ENCODE data around the gene DERL3.
A peak's percentile ranks its signal among the peaks of the same experiment; 100 is the strongest.

DERL3 gene

DNA sequence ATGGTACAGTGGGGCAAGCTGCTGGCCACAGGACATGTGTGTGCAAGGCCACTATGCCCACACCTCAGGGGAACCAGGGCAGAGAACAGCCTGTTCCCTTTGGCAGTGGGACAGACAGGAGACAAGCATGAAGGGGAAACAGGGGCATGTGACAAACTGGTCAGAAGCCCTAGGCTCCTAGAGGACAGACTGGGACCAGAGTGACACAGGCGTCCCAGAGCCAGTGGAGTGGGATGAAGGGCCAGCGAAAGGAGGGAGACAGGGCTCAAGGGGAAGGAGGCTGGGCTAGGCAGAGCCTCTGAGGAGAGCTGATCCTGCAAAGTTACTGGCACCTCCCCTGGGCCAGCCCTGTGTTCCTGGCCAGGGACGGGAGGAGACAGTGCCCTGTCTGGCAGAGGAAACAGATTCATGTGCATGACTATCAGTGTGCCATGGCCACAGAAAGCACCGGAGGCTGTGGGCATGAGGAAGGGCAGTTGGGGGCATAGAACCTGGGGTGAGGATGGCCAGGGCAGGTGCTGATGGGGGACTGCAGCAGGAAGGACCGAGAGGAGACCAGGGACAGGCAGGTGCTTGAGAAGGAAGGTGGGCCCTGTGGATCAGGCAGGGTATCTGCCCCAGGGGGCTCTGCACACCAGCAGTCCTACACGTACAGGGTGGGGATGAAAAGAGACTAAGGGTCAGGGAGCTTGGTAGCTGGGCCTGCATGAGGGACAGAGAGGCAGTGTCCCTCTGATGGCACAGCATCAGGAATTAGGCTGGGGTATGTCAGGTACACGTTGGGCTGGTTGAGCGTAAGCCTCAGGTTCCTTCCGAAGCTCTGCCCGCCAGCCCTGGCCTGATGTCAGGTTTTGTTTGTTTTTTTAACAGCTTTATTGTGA lies 9.8 kb downstream of the DERL3 start:
- no peak for TF ChIP-seq GATA3 (IDR thresholded peaks at IDR 0.05; ENCODE audit: low read depth, low read length)
- TF ChIP-seq GATA2 (IDR thresholded peaks at IDR 0.05; ENCODE audit: low read depth, low read length) = no peak

DNA sequence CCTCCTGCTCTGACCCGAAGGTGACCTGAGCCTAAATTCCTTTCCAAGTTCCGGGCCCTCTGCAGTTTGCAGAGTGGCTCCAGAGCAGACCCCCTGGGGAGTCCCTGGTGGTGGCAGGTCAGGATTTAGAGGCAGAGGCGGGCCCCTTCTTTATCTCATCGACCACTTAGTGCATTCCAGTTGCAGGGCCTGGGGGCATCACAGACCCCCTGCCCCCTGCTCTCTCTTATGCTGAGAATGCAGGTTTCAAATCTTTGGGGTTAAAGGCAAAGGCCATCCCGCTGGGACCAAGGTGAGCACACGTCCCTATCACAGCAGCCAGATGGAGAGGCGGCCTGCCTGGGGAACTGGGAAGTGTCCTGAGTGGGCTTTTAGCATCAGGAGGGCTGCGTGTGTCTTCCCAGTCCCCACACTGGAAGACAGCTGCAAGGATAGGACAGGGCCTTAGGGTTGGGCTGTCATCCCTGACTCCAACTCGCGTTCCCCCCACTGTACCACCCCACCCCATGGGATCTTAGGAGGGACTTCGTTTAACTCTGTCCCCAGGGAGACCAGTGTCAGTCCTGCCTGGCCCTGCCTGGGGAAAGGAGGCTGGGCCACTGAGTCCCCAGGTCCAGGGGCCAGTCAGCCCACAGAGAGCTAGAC lies 11.3 kb downstream of the DERL3 start:
- TF ChIP-seq GATA3 (IDR thresholded peaks at IDR 0.05; ENCODE audit: low read depth, low read length) (no peak), GATA2 (IDR thresholded peaks at IDR 0.05; ENCODE audit: low read depth, low read length) (no peak)

DNA sequence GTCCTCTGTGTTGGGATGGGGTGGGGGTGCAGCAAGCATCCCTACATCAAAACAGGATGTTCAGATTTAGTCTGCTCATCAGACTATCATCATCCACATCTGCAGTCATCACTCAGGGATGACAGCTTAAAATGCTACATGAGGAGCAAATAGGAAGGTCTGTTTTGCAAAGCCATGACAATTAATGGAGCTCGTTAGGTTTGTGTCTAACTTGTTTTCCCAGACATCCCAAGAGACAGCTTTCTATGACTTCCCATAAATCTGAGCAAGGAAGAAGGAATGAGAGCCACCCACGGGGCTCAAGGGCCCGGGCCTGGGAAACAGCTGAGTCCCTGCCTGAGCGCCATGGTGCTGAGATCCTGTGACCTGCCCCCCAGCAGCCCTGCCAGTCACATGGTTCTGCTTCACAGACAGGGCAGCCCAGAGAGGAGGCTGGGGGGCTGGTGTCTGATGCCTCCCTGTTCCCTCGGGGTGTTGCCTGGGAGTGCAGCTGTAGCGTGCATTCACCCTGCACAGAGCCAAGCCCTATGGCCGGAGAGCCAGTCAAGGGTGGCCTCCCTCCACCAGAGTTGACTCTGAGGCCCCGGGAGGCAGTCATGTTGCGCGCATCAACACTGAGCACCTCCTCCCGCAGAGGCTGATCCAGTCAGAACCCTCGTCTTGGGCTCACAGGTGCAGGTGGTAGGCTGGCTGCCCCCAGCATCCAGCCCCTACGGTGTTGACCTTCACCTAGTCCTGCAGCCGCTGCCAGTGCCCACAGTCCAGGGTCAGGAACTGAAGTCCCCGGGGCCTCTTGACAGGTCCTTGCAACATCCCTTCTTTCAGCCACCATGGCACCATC lies 12.1 kb downstream of the DERL3 start:
- TF ChIP-seq GATA3 (IDR thresholded peaks at IDR 0.05; ENCODE audit: low read depth, low read length) (no peak; the same call in 1 of the 2 replicates), GATA2 (IDR thresholded peaks at IDR 0.05; ENCODE audit: low read depth, low read length) (peak; percentile 97)

DNA sequence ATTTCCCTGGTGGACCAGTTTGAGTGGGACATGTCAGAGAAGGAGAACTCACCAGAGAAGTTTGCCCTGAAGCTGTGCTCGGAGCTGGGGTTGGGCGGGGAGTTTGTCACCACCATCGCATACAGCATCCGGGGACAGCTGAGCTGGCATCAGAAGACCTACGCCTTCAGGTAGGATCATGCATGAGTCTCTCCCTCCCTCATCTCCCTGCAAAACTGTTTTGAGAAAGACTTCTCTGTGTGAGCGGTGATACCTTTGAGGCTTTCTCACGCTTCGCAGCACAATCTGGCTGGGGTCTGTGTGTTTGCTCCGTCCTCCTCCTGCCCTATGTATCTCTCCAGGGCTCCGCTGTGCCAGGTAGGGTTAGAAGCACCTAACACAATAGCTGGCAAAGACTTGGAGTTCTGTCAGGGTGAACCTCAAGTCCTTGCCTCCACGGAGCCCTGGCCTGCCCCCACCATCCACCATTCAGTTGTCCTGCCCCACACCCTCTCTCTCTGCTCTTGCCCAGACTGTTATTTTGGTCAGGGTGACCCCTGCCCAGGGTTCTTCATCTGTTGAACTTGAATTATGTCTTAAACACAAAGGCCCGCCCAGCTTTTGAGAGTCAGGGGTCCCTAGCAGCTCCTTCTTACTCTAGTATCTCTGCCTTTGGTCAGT lies 13.4 kb downstream of the DERL3 start:
- no peak for TF ChIP-seq GATA3 (IDR thresholded peaks at IDR 0.05; ENCODE audit: low read depth, low read length)
- no peak for TF ChIP-seq GATA2 (IDR thresholded peaks at IDR 0.05; ENCODE audit: low read depth, low read length)

DNA sequence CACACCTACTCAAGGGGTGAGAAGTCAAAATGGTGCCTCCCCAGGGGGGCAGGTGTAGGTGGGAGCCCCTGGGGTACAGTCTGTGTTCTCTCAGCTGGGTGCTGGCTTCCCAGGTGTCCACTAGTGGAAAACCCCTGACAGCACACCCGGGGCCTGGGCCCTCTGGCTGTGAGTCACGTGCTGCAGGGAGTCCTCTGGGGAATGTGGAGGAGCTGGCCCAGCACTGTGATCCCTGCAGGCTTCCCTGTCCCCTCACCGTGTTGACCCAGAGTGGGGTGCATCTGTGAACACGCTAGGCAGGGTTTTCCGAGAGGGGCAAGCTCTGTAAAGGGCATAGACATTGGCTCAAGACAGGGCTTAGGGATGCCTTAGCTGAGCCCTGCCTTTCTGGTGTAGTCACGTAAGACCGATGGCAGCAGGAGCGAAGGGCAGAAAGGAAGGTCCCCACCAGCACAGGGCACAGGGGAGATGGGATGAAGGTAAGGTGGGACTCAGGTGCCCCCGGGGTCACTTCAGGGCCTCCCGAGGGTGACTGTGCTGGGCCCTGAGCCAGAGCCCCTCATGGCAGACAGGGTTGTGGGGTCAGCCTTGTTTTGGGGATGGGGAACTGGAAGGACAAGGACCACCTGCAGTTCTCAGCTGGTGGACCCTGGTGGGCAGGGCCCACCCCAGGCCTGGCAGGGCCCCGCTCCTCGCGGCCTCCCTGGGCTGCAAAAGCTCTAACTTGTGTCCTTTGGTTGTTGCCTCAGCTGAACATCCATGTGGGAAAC lies 14.1 kb downstream of the DERL3 start:
- no peak for TF ChIP-seq GATA3 (IDR thresholded peaks at IDR 0.05; ENCODE audit: low read depth, low read length)
- no peak for TF ChIP-seq GATA2 (IDR thresholded peaks at IDR 0.05; ENCODE audit: low read depth, low read length)

DNA sequence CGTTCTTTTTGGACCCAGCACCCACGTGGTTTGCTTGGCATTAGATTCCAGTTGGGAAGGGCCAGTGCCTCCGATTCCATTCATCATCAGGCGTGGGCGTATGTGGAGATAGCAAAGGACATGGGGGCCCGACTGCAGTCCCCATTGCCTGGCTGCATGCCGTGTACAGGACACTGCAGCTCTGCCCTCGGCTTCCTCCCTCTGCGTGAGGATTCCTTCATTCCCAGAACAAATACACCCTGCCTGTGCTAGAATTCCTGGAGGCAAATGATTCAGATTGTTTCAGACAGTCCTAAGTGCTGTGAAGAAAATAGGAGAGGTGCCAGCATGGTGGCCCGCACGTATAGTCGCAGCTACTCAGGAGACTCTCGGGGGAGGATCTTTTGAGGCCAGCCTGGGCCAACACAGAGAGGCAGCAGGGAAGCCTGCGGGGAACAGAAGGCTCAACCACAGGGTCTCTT lies 15.4 kb downstream of the DERL3 start:
- TF ChIP-seq GATA2 (IDR thresholded peaks at IDR 0.05; ENCODE audit: low read depth, low read length) (no peak), GATA3 (IDR thresholded peaks at IDR 0.05; ENCODE audit: low read depth, low read length) (no peak)

DNA sequence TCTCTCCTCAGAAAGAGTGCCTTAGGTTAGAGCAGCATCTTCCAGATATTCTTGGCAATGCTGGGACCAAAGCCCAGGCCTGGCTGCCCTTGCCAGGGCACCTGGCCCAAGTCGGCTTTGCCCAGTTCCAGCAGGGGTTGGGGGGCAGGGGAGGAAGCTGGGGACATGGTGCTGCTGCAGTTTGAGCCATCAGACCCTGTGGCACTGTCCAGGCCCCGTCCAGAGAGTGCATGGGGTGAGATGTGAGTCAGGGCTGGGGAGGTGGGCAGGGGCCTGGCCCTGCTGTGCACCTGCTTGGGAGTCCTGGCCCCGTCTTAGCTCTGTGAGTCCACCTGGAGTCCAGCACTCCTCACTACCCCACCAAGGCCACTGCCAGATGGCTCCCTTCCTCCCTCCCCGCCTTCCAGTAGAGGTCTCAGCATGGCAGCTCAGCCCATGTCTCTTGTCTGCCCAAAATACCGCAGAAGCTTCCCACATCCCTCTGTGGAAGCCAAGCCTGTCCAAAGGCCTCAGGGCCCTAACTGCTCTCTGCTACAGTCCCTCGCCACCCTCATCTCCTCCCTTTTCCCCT lies 16.6 kb downstream of the DERL3 start:
- TF ChIP-seq GATA3 (IDR thresholded peaks at IDR 0.05; ENCODE audit: low read depth, low read length) = no peak
- TF ChIP-seq GATA2 (IDR thresholded peaks at IDR 0.05; ENCODE audit: low read depth, low read length) = no peak

DNA sequence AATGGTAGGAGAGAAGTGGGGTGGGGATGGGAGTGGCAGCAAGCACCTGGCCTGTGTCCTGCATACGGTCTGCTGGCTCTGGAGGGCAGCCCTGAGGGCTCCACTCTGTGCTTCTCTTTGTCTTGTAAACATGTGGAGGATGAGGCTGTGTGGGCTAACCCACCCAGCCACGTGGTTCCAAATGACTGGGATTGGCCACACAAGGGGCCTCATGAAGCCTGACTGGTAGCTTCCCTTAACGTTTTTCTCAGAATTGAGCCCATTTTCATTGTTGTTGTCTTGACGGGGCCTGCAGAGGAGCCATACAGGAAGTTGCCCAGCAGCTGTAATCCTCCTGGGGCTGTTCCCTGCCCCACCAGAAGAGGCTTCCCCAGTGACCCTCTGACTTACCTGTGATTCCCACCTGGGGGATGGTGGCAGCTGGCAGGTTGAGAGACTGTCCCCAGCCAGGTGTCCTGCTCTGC lies 18.0 kb downstream of the DERL3 start:
- TF ChIP-seq GATA2 (IDR thresholded peaks at IDR 0.05; ENCODE audit: low read depth, low read length) = no peak
- TF ChIP-seq GATA3 (IDR thresholded peaks at IDR 0.05; ENCODE audit: low read depth, low read length) = no peak

DNA sequence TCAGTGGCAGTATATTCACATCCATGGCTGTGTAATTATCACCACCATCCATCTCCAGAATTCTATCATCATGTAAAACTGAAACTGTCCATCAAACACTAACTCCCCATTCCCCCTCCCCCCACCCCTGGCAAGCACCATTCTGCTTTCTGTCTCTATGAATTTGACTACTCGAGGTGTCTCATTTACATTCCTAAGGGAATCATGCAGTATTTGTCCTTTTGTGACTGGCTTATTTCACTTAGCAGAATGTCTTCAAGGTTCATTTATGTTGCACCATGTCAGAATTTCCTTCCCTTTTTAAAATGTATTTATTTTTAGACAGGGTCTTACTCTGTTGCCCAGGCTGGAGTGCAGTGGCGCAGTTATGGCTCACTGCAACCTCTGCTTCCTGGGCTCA lies 20.3 kb downstream of the DERL3 start:
- TF ChIP-seq GATA2 (IDR thresholded peaks at IDR 0.05; ENCODE audit: low read depth, low read length) (no peak), GATA3 (IDR thresholded peaks at IDR 0.05; ENCODE audit: low read depth, low read length) (no peak)

DNA sequence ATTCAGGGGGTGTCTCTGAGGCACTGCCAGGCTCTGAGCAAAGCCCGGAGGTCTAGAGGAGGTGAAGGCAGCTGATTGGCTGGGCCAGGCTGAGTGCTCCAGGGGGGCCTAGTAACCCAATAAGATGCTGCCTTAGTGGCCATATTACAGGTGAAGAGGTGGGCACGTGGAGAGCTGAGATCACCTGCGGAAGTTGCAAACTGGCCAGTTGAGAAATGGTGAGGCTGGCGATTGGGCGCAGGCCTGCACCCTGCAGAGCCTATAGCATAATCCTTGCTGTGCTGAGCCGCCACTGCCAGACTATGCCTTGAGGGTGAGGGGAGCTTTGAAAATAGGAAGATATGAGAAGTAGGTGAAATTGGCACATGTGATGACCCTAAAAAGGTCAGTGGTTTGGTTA lies 21.7 kb downstream of the DERL3 start:
- TF ChIP-seq GATA2 (IDR thresholded peaks at IDR 0.05; ENCODE audit: low read depth, low read length) (no peak), GATA3 (IDR thresholded peaks at IDR 0.05; ENCODE audit: low read depth, low read length) (no peak)

DNA sequence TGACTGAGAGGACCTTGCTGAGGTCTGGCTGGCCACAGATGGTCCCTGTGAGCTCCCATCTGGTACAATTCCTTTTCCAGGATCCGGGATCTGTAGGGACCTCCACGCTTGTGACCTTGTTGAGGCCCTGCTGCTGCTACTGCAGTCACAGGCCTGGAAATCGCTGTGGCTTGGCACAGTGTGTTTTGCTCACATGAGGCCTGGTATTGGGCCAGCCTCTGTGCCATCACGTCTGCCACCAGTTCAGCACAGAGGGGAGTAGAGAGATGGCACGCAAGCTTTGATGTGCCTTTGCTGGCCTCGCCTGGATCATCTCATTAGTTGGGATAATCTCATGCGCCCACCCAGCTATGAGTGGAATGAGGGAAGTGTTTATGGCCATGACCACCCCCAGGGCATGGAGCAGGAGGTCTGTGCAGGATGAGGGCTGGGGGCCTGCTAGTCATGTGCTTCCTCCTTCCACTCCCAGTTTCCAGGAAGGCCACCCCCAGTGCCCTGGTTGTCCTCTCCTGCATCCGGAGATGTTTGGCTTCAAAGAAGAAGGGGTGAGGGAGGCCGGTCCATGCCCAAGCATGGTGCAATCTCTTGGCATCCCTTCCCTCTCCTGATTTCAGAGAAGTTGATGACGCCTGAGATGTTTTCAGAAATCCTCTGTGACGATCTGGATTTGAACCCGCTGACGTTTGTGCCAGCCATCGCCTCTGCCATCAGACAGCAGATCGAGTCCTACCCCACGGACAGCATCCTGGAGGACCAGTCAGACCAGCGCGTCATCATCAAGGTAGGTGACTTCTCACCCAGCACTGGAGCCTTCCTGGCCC lies 22.4 kb downstream of the DERL3 start:
- TF ChIP-seq GATA2 (IDR thresholded peaks at IDR 0.05; ENCODE audit: low read depth, low read length) (no peak), GATA3 (IDR thresholded peaks at IDR 0.05; ENCODE audit: low read depth, low read length) (no peak)
